GM13977 (cell line): ENCODE measurements around the gene OGN.

Experiments used
- DNase-seq: peaks from one replicate; pipeline ENCODE4 v3.0.0; 2012; ENCODE audit warnings: low spot score
- in situ Hi-C: fragments of 300-500 bp; cut with MboI; formaldehyde crosslinking; loops from one replicate; pipeline ENCODE4 v1.12.0; 2022; ENCODE audit warnings: low sequenced_read_pairs, low pct_unique_long_range_greater_than_20kb, mixed read lengths, inconsistent platforms; ENCODE audit not compliant: unreplicated experiment
- TF ChIP-seq, protein P1 (sequence below): IDR thresholded peaks from 2 replicates; pipeline ENCODE4 v1.5.1; 2012; ENCODE audit warnings: mild to moderate bottlenecking, control low read depth; ENCODE audit not compliant: insufficient read depth; ENCODE audit errors: extremely low read depth, missing control alignments

OGN gene

DNA sequence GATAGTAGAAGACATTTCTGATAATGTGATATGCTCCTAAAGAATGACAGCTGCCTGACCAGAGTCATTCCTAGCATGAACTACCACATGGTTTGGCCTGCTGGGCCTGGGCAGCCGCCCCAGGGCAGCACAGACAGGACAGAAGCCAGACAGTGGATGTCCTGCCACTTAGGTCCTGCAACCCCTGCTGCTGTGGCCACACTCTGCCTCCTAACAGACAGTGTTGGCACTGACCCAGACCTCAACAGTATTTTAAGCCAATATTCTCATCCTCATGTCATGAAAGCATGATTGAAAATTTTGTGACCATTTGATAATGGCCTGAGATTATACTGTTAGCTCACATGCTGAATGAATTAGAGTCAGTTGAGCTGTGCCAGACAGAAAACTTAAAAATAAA is 62.8 kb downstream of the OGN start:
- no peak for DNase-seq
- TF ChIP-seq, protein P1, sequence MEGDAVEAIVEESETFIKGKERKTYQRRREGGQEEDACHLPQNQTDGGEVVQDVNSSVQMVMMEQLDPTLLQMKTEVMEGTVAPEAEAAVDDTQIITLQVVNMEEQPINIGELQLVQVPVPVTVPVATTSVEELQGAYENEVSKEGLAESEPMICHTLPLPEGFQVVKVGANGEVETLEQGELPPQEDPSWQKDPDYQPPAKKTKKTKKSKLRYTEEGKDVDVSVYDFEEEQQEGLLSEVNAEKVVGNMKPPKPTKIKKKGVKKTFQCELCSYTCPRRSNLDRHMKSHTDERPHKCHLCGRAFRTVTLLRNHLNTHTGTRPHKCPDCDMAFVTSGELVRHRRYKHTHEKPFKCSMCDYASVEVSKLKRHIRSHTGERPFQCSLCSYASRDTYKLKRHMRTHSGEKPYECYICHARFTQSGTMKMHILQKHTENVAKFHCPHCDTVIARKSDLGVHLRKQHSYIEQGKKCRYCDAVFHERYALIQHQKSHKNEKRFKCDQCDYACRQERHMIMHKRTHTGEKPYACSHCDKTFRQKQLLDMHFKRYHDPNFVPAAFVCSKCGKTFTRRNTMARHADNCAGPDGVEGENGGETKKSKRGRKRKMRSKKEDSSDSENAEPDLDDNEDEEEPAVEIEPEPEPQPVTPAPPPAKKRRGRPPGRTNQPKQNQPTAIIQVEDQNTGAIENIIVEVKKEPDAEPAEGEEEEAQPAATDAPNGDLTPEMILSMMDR = no peak
- in situ Hi-C loops = loop anchor here (25.0 kb wide), 1 partner anchor 96 kb away; no protein-coding TSS in a partner anchor

DNA sequence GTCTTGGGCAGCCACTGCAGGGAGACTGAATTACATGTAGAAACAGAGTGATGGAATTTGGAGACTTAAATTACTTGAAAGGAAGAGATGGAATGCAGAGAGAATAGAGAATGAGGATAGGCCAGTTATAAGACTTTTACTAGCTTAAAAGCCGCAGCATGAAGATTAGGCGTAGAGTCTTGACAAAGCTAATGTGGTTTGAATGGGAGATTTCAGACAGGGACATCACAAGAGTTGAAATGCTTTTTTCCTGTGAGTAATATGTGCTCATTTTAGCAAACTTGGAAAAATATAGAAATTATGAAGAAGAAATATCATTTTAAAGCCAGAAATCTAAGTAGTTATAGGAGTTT is 71.1 kb downstream of the OGN start:
- TF ChIP-seq, protein P1 = no peak
- in situ Hi-C loops = loop anchor here (25.0 kb wide), 1 partner anchor 104 kb away; no protein-coding TSS in a partner anchor
- DNase-seq = no peak
